AG09309 (cell line): ENCODE results near the gene CDCP2.

Experiments used
- DNase-seq: peaks from one replicate; pipeline ENCODE4 v3.0.0-alpha.2; 2010; ENCODE audit warnings: low read depth
- H3K4me3 ChIP-seq: 2 replicates; pipeline ENCODE4 v1.5.1; 2011; ENCODE audit warnings: mild to moderate bottlenecking, low read depth, low read length, moderate library complexity; ENCODE audit not compliant: control insufficient read depth
- CTCF ChIP-seq: IDR thresholded peaks from 2 replicates; pipeline ENCODE4 v1.5.1; 2011; ENCODE audit warnings: mild to moderate bottlenecking, low read depth, low read length, inconsistent platforms; ENCODE audit not compliant: insufficient read depth, control insufficient read depth; ENCODE audit errors: missing control alignments

Gene CDCP2

GRCh38 chr1:54125386-54126070 lies 27.3 kb downstream of the CDCP2 start:
- DNase-seq: no peak
- no peak overlapping the region for H3K4me3 ChIP-seq
- TF ChIP-seq CTCF: peak; percentile 65

GRCh38 chr1:54124906-54125305 lies 27.9 kb downstream of the CDCP2 start:
- TF ChIP-seq CTCF: no peak
- no peak for DNase-seq
- H3K4me3 ChIP-seq: no peak overlapping the region

- no peak for DNase-seq
- no peak for TF ChIP-seq CTCF
- H3K4me3 ChIP-seq: no peak overlapping the region
Measured at GRCh38 chr1:54124472-54124871, 28.3 kb downstream of the CDCP2 start.

- TF ChIP-seq CTCF: no peak
- DNase-seq: no peak
- H3K4me3 ChIP-seq: no peak overlapping the region
Measured at GRCh38 chr1:54122992-54123391, 29.8 kb downstream of the CDCP2 start.

GRCh38 chr1:54122135-54122751 lies 30.6 kb downstream of the CDCP2 start:
- TF ChIP-seq CTCF: no peak
- no peak for DNase-seq
- H3K4me3 ChIP-seq: no peak overlapping the region

- peak; percentile 31 for DNase-seq
- TF ChIP-seq CTCF: peak; percentile 91
- peak overlapping the region; percentile 11 for H3K4me3 ChIP-seq
Measured at GRCh38 chr1:54121482-54122134, 31.2 kb downstream of the CDCP2 start.
